Ishikawa (cell line): ENCODE results near the gene CPM.

ENCODE experiments used
- CEBPB ChIP-seq: IDR thresholded peaks from 2 replicates; pipeline ENCODE4 v1.6.1; 2012
- EGR1 ChIP-seq: IDR thresholded peaks from 2 replicates; pipeline ENCODE4 v1.6.1; 2012
- EP300 ChIP-seq: IDR thresholded peaks from 2 replicates; pipeline ENCODE4 v1.6.1; 2012; ENCODE audit warnings: borderline replicate concordance
- RAD21 ChIP-seq: IDR thresholded peaks from 2 replicates; pipeline ENCODE4 v1.6.1; 2012; ENCODE audit warnings: low read depth
- TAF1 ChIP-seq: IDR thresholded peaks from 2 replicates; pipeline ENCODE4 v1.6.1; 2012; ENCODE audit warnings: low read depth, mild to moderate bottlenecking
- TCF12 ChIP-seq: IDR thresholded peaks from 2 replicates; pipeline ENCODE4 v1.6.1; 2012; ENCODE audit warnings: low read depth
- TF ChIP-seq, protein P1 (sequence below): IDR thresholded peaks from 2 replicates; pipeline ENCODE4 v1.6.1; 2012; ENCODE audit warnings: low read depth, mild to moderate bottlenecking
- TF ChIP-seq, protein P2 (sequence below): IDR thresholded peaks from 2 replicates; pipeline ENCODE4 v1.6.1; 2012

GRCh38 chr12:68896881-68897540 lies 36.0 kb downstream of the CPM start:
- TF ChIP-seq EGR1 (no peak), TAF1 (no peak), RAD21 (no peak), CEBPB (no peak), EP300 (no peak), TCF12 (no peak)
- TF ChIP-seq, protein P1, sequence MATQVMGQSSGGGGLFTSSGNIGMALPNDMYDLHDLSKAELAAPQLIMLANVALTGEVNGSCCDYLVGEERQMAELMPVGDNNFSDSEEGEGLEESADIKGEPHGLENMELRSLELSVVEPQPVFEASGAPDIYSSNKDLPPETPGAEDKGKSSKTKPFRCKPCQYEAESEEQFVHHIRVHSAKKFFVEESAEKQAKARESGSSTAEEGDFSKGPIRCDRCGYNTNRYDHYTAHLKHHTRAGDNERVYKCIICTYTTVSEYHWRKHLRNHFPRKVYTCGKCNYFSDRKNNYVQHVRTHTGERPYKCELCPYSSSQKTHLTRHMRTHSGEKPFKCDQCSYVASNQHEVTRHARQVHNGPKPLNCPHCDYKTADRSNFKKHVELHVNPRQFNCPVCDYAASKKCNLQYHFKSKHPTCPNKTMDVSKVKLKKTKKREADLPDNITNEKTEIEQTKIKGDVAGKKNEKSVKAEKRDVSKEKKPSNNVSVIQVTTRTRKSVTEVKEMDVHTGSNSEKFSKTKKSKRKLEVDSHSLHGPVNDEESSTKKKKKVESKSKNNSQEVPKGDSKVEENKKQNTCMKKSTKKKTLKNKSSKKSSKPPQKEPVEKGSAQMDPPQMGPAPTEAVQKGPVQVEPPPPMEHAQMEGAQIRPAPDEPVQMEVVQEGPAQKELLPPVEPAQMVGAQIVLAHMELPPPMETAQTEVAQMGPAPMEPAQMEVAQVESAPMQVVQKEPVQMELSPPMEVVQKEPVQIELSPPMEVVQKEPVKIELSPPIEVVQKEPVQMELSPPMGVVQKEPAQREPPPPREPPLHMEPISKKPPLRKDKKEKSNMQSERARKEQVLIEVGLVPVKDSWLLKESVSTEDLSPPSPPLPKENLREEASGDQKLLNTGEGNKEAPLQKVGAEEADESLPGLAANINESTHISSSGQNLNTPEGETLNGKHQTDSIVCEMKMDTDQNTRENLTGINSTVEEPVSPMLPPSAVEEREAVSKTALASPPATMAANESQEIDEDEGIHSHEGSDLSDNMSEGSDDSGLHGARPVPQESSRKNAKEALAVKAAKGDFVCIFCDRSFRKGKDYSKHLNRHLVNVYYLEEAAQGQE, result no peak
- TF ChIP-seq, protein P2, sequence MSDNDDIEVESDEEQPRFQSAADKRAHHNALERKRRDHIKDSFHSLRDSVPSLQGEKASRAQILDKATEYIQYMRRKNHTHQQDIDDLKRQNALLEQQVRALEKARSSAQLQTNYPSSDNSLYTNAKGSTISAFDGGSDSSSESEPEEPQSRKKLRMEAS, result no peak
